Heart left ventricle (tissue), 16 donors: ENCODE data around the gene AP3M1. TPM values are rescaled to one million over a fixed set of nuclear protein-coding genes. Genes with fewer than 3 reads are reported as not detected.
"Not testable (repeated sequence)": the region's sequence is repeated elsewhere in the genome, so short reads cannot be mapped to it uniquely, and the experiment has no call there.

Experiments used
- ATAC-seq, 4 donors: fragments of 200-7000 bp; cut with Tn5 transposase; one replicate each; pipeline ENCODE4 v1.9.1; 2020 to 2022; ENCODE audit warnings: moderate library complexity in 4 of 4, mild to moderate bottlenecking in 3 of 4, moderate number of reproducible peaks in 1 of 4
- DNase-seq, 5 donors: peaks; one replicate each; pipeline ENCODE4 v3.0.0-alpha.2; 2020
- H3K27ac ChIP-seq, 12 donors: fragments of 200-600 bp; sonication (generic) in 4 of 12; one replicate each; pipeline versions ENCODE4 v1.5.0 to v1.8.0; 2016 to 2022; ENCODE audit warnings: mild to moderate bottlenecking in 2 of 12
- H3K27me3 ChIP-seq, 9 donors: fragments of 200-600 bp; sonication (generic) in 2 of 9; one replicate each; pipeline versions ENCODE4 v1.5.1 to v1.8.0; 2016 to 2022; ENCODE audit warnings: mild to moderate bottlenecking in 3 of 9
- H3K36me3 ChIP-seq, 9 donors: fragments of 200-600 bp; sonication (generic) in 2 of 9; one replicate each; pipeline versions ENCODE4 v1.5.0 to v1.8.0; 2018 to 2022; ENCODE audit warnings: mild to moderate bottlenecking in 2 of 9
- H3K4me1 ChIP-seq, 12 donors: fragments of 200-600 bp; sonication (generic) in 4 of 12; one replicate each; pipeline versions ENCODE4 v1.5.0 to v1.8.0; 2016 to 2022; ENCODE audit warnings: mild to moderate bottlenecking in 3 of 12
- H3K4me3 ChIP-seq, 12 donors: fragments of 200-600 bp; sonication (generic) in 4 of 12; one replicate each; pipeline versions ENCODE4 v1.5.0 to v1.8.0; 2017 to 2022; ENCODE audit warnings: mild to moderate bottlenecking in 9 of 12, moderate library complexity in 4 of 12
- H3K9me3 ChIP-seq, 12 donors: fragments of 200-600 bp; sonication (generic) in 4 of 12; one replicate each; pipeline versions ENCODE4 v1.5.0 to v1.8.0; 2016 to 2022; ENCODE audit warnings: mild to moderate bottlenecking in 1 of 12
- POLR2A ChIP-seq, 2 donors: fragments of 450-650 bp; IDR thresholded peaks; one replicate each; pipeline ENCODE4 v1.6.1; 2017; ENCODE audit warnings: antibody characterized with exemption in 2 of 2, mild to moderate bottlenecking in 2 of 2, moderate library complexity in 2 of 2
- WGBS, 4 donors: extraction: QIAGEN DNeasy Blood & Tissue Kit in 2 of 4; methylation state at CpG; one replicate each; pipeline versions ENCODE4 v1.1.5 to v1.1.7; 2013 to 2018; 5-methylcytosine and 5-hydroxymethylcytosine counted together
- intact Hi-C, 10 donors: fragments of 100-400 bp; cut with DNase I; formaldehyde crosslinking; loops; one replicate each; pipeline versions ENCODE4 v1.11.1 to v1.14.2; 2022
- polyA plus RNA-seq, 2 donors: library from polyadenylated mRNA; stranded (reverse); fragments of 200-250 nt; gene quantifications; one replicate each; pipeline ENCODE4 v1.2.3, GENCODE V29; 2013
- total RNA-seq, 9 donors: library from RNA; depleted of rRNA in 2 of 9; stranded (reverse); fragments of >200 nt in 2 of 9; fragmentation: NEBNext Ultra II Directional in 3 of 9; extraction: Animal tissue kit (Norgen Biotek cat#: 25700) in 3 of 9; gene quantifications; one replicate each; pipeline versions ENCODE4 v1.1.0 to v1.2.4, GENCODE V29; 2016 to 2023
- TF ChIP-seq, protein P1 (sequence below), 12 donors: fragments of 200-600 bp; sonication (generic) in 4 of 12; IDR thresholded peaks; one replicate each; pipeline versions ENCODE4 v1.5.0 to v1.8.0; 2018 to 2022; ENCODE audit warnings: antibody characterized with exemption in 12 of 12, mild to moderate bottlenecking in 5 of 12
- donor health status: ischemic (EF 13 %, LVEDD 7.1; RV severe dilation, severe dysfunction).
- donor health status: healthy with polysubstance abuse.
- donor health status: DM: no; HTN: yes; CAD: no.
- donor health status: DM: no; HTN: no; CAD: no.
- donor health status: ischemic (EF 25% LVEDD 6.9; RV normal size, moderate dysfunction).
- donor health status: ischemic (EF 25% LVEDD 5.7; RV mildly dilated, moderate dysfunction).
- donor health status: healthy.
- donor health status: DM: yes; HTN: yes; CAD: no.
- donor health status: ischemic (EF 35%, LVEDD 5.7; RV mildly dilated, moderate dysfunction).
- donor health status: nonischemic (EF 11% LVEDD 7.7; RV severe dilation, severe dysfunction).
- donor health status: DM: yes; HTN: yes; CAD: no.
- donor health status: PGD.
- donor health status: ischemic (EF 29% LVEDD 5.4; RV normal size, mild dysfunction).
- donor health status: nonischemic (EF 23%, LVEDD 6.1; RV moderate dilation, normal function).

The AP3M1 gene
- total and polyA plus RNA-seq, 11 donors, result 7.8 to 37.0 (median 30.5) TPM

- Histone ChIP-seq H3K27me3 (no peaks in the 10 kb centered on the region), H3K9me3 (no peaks in the 10 kb centered on the region), H3K4me1 (peaks cover 0 to 41% (median 24%) of the 10 kb centered on the region in 12 donors), H3K4me3 (no peak overlapping the region), H3K36me3 (peaks cover 0 to 24% (median 8%) of the 10 kb centered on the region in 9 donors), H3K27ac (peak overlapping the region in 1 of 12 donors; percentile 52)
- peak in 2 of 4 donors; percentile 55 to 56 for ATAC-seq
- intact Hi-C loops, result no loop called here
- WGBS, 4 donors, result 9 to 23% (median 14%) methylated on average over 2 of the region's 2 CpGs
- TF ChIP-seq POLR2A (IDR thresholded peaks at IDR 0.05), result no peak
- TF ChIP-seq, protein P1, sequence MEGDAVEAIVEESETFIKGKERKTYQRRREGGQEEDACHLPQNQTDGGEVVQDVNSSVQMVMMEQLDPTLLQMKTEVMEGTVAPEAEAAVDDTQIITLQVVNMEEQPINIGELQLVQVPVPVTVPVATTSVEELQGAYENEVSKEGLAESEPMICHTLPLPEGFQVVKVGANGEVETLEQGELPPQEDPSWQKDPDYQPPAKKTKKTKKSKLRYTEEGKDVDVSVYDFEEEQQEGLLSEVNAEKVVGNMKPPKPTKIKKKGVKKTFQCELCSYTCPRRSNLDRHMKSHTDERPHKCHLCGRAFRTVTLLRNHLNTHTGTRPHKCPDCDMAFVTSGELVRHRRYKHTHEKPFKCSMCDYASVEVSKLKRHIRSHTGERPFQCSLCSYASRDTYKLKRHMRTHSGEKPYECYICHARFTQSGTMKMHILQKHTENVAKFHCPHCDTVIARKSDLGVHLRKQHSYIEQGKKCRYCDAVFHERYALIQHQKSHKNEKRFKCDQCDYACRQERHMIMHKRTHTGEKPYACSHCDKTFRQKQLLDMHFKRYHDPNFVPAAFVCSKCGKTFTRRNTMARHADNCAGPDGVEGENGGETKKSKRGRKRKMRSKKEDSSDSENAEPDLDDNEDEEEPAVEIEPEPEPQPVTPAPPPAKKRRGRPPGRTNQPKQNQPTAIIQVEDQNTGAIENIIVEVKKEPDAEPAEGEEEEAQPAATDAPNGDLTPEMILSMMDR (IDR thresholded peaks at IDR 0.05), result no peak
- no peak for DNase-seq
Observed at GRCh38 chr10:74145133-74145532, 5.5 kb downstream of the AP3M1 start.

GRCh38 chr10:74140553-74140952 lies 10.1 kb downstream of the AP3M1 start:
- Histone ChIP-seq H3K9me3 (no peaks in the 10 kb centered on the region), H3K27ac (no peak overlapping the region), H3K27me3 (no peaks in the 10 kb centered on the region), H3K4me1 (peaks cover 0 to 18% (median 8%) of the 10 kb centered on the region in 12 donors), H3K36me3 (peaks cover 0 to 46% (median 34%) of the 10 kb centered on the region in 9 donors), H3K4me3 (no peak overlapping the region)
- no peak for DNase-seq
- intact Hi-C loops, result no loop called here
- WGBS, 4 donors, result 78 to 89% (median 79%) methylated on average over 2 of the region's 2 CpGs
- no peak for ATAC-seq
- no peak for TF ChIP-seq POLR2A (IDR thresholded peaks at IDR 0.05)
- TF ChIP-seq, protein P1 (IDR thresholded peaks at IDR 0.05), result no peak

GRCh38 chr10:74139981-74140380 lies 10.6 kb downstream of the AP3M1 start:
- TF ChIP-seq, protein P1 (IDR thresholded peaks at IDR 0.05), result no peak
- no peak for TF ChIP-seq POLR2A (IDR thresholded peaks at IDR 0.05)
- DNase-seq (no peak), ATAC-seq (no peak)
- intact Hi-C loops, result no loop called here
- Histone ChIP-seq H3K9me3 (no peaks in the 10 kb centered on the region), H3K27me3 (no peaks in the 10 kb centered on the region), H3K36me3 (peaks cover 0 to 52% (median 40%) of the 10 kb centered on the region in 9 donors), H3K27ac (no peak overlapping the region), H3K4me1 (peaks cover 0 to 13% (median 3%) of the 10 kb centered on the region in 12 donors), H3K4me3 (no peak overlapping the region)
- 92 to 97% (median 96%) methylated on average over 18 of the region's 18 CpGs for WGBS, 4 donors

- ATAC-seq, intact Hi-C loops, H3K4me3 ChIP-seq, H3K9me3 ChIP-seq, DNase-seq, H3K27me3 ChIP-seq, H3K27ac ChIP-seq: not testable (repeated sequence)
- peaks cover 0 to 66% (median 47%) of the 10 kb centered on the region in 9 donors for H3K36me3 ChIP-seq
- H3K4me1 ChIP-seq, result peaks cover 0 to 11% (median 0%) of the 10 kb centered on the region in 12 donors
- WGBS, 4 donors, result 90 to 97% (median 96%) methylated on average over 5 of the region's 5 CpGs
Observed at GRCh38 chr10:74138596-74138995, 12.0 kb downstream of the AP3M1 start.

DNA sequence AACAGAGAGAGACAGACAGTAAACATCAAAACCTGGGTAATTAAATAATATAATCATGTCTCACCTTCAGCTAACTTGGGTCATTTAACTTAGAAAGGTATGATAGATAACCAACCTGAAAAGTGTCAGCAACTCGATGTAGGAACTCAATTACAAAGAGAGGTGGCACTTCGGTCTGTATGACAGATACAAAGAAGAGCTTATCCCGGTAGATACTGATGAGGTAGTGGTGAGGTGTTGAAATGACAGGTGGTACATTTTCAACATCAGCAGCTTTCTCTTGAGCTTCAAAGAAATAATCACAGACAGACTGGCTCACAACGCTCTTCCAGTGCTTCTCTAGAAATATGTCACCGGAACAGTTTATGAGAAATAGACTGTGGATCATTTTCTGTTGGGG lies 12.6 kb downstream of the AP3M1 start:
- Histone ChIP-seq H3K27me3 (no peaks in the 10 kb centered on the region), H3K4me3 (no peak overlapping the region), H3K9me3 (no peaks in the 10 kb centered on the region), H3K27ac (no peak overlapping the region), H3K36me3 (peaks cover 0 to 72% (median 53%) of the 10 kb centered on the region in 9 donors), H3K4me1 (peaks cover 0 to 11% (median 0%) of the 10 kb centered on the region in 12 donors)
- DNase-seq, result no peak
- intact Hi-C loops, result no loop called here
- 64 to 70% (median 68%) methylated on average over 5 of the region's 5 CpGs for WGBS, 4 donors
- no peak for TF ChIP-seq POLR2A (IDR thresholded peaks at IDR 0.05)
- TF ChIP-seq, protein P1 (IDR thresholded peaks at IDR 0.05), result no peak
- ATAC-seq, result no peak
